T-helper 2 cell treated with Interferon-gamma antibody and Interleukin-4, amounts not matched to agents 100 ng/mL and 5 ng/mL, for 36 hours (primary cell): ENCODE data around the gene LYST. TPM values are rescaled to one million over a fixed set of nuclear protein-coding genes. Genes with fewer than 3 reads are reported as not detected.
"Not testable (repeated sequence)": the region's sequence is repeated elsewhere in the genome, so short reads cannot be mapped to it uniquely, and the experiment has no call there.

Experiments used
- intact Hi-C: fragments of 100-400 bp; cut with micrococcal nuclease; formaldehyde crosslinking; loops from one replicate; pipeline ENCODE4 v1.15.1; 2023
- total RNA-seq: library from RNA; stranded (reverse); gene quantifications from 2 replicates; pipeline ENCODE4 v1.2.3, GENCODE V29; 2022

The LYST gene
- total RNA-seq, 1 donor from 2014 or later: 17.3 TPM

DNA sequence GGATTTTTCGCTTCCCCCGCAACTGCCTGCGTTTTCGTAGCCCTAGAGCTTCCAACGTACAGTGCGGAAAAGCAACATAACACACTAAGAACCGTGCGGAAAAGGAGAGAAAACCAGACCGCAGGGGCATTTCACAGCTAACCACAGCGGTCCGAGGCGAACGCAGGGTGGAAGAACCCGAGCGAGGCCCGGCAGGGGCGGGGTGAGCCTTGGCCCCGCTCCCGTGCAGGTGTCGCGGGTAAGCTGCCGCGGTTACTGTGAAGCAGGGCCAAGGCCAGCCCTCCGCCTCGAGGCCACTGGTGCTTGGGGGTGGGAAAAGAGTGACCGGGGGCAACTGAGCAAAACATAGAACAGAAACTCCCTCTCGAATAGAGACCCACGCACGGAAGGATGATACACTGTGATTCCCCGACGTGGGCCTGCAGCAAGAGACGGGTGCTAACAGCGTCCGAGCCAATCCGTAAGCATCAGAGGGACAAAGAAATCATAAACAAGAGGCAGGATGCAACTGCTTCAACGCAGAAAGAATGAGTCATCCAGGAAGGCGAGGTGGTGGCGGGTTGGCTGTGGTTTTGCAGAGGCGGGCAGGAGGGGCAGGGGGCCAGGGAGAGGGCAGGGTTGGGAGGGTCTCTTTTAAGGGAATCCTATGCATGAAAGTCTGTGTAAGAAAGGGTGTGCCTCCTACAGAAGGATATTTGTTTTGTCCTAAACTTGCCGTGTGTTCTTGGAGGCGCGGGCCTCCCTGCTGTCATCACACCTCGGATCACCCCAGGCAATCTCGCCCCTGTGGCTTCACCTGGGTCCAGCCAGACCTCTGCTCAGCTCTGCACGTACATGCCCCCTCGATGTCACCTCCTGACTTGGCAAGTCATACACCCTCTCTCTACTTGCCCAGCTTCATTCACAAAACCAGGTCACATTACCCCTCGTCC lies 224.4 kb downstream of the LYST start:
- intact Hi-C loops: loop anchor here (1.0 kb wide), 5 partner anchors 10 to 357 kb away; partner anchors contain the start of gene LYST

GRCh38 chr1:235640580-235640979 lies 226.1 kb downstream of the LYST start:
- intact Hi-C loops: no loop called here

- intact Hi-C loops: no loop called here
Observed at GRCh38 chr1:235639226-235640205, 227.2 kb downstream of the LYST start.

GRCh38 chr1:235638612-235639011 lies 228.1 kb downstream of the LYST start:
- intact Hi-C loops: not testable (repeated sequence)

- intact Hi-C loops: no loop called here
Observed at GRCh38 chr1:235637756-235638534, 228.8 kb downstream of the LYST start.

DNA sequence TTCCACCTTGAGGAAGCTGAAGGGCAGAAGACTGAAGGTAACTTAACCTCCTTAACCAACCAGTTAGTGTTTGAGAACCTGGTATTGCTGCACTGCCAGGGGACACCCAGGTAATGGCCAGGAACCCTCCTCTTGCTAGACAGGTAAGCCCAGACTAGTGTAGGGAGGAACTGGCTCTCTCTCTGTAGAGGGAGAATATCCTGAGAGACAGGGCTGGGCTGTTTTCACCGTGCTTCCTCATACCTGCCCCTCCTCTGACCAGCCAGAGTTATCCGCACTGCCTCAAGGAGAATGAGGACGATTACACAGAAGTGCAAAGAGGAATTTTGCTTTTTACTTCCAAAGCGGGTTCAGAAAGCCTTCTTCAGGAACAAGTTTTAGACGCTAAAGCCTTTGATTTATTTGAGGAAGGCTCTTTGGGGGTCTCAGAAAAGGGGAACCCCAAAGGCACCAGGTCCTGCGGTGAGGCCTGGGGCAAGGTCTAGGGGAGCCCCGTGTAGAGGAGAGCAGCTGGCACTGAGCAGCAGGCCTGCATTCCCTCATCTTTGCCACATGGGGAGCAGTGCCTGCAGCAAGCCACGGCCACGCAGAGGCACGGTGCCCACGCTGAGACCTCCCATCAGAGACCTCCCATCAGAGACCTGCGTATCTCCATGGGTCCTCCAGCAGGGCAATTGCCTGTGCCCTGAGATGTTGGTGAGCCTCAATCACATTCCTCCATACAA lies 230.6 kb downstream of the LYST start:
- intact Hi-C loops: no loop called here

DNA sequence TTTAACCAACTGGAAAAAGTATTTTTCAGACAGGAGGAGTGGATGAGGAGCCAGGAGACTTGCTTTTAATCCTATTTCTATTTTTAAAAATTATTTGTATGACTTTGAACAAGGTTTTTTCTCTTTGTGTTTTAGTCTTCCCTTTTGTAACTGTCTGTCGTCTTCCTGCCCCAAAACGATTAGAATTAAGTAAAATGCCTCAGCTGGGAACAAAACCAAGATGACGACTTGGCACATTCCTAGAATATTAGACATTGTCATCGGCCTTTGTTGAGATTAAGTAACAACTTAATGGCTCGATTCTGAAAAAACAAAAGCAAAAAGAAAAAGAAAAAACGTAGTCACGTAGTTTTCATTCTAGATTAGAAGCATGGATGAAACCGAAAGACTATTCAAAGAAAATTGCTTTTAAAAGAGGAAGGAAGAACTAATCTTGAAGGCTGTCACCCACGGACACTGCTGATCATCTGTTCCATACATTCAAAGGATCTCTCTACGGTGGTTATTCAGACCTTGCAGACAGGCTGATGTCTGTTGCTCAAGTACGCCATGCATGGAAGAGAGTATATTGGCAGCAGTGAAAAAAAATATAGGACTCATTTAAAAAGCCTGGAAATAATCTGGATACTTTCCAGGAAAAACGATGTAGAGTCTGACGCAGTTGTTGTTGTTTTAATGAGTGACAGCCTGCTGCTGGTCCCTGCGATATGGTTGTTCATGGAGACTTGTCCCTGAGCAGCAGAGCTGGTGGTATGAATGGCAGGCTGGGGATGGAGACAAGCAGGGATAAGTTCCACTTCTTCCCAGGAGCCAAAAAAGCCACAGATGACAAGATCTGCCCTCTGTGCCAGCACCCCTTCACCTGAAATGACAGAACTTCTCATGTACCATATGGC lies 234.0 kb downstream of the LYST start:
- intact Hi-C loops: loop anchor here (1.0 kb wide), 1 partner anchor 10 kb away; no protein-coding TSS in a partner anchor

DNA sequence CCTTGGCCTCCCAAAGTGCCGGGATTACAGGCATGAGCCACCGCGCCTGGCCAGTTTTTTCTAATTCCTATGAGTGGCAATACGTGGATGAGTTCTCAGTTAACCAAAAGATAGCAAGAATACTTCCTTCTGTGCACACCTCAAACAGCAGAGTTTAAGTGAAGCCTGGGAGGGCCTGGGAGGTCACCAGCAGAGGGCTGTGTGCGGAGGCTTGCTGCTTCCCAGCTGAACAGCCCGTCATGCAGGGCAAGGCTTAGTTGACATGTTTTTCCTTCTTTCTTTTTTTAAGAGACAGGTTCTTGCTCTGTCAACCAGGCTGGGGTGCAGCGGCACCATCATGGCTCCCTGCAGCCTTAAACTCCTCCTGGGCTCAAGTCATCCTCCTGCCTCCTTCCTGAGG lies 234.9 kb downstream of the LYST start:
- intact Hi-C loops: loop anchor here (1.0 kb wide), 1 partner anchor 10 kb away; no protein-coding TSS in a partner anchor

DNA sequence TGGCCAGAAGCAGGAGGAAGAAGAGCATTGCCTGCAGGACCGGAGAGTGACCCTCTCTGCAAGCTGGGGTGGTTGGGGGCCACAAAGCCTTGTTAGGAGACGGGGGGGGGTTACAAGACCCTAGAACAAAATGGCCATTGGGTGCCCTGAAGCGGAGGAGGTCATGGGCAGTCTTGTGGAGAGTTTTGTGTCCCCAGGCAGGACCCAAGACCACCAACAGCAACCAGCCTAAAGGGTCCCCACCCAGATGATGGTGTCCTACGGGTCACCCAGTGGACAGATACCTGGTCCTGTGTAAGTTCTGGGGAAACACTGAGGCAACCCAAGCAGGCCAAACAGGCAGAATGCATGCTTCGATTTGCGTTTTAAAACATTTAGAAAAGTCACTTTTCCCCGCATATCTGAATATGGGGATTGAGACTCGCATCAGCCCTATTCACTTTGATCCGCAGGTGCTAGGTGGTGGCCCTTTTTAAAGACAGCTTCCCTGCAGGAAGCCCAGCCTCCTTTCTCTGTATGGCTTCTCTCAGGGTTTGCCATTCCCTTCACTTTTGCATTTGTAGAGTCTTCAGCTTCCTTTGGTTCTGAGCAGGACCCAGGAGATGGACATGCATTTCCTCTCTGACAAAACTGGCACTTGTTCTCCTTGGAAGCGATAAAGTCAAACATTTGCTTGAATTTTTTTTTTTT lies 238.2 kb downstream of the LYST start:
- intact Hi-C loops: no loop called here

DNA sequence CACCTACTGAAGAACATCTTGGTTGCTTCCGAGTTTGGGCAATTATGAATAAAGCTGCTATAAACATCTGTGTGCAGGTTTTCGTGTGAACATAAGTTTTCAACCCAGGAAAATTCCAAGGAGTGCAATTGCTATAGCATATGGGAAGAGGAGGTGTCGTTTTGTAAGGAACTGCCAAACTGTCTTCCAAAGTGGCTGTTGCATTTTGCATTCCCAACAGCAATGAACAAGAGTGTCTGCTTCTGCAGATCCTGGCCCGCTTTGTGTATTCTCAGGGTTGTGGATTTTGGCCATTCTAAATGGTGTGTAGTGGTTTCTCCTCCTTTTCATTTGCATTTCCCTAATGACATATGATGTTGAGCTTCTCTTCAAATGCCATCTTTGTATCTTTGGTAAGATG lies 240.9 kb downstream of the LYST start:
- intact Hi-C loops: no loop called here

DNA sequence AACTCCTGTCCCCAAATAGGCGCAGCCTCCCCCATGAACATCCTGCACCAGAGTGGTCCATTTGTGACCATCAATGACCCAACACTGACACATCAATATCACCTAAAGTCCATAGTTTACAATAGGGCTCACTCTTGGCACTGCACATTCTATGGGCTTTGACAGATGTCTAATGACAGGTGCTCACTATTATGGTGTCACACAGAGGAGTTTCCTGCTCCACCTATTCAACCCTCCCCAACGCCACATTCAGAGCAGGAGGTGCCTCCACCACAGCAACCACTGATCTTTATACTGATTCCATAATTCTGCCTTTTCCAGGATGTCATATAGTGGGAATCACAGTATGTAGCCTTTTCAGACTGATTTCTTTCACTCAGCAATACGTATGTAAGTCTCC lies 241.4 kb downstream of the LYST start:
- intact Hi-C loops: no loop called here

DNA sequence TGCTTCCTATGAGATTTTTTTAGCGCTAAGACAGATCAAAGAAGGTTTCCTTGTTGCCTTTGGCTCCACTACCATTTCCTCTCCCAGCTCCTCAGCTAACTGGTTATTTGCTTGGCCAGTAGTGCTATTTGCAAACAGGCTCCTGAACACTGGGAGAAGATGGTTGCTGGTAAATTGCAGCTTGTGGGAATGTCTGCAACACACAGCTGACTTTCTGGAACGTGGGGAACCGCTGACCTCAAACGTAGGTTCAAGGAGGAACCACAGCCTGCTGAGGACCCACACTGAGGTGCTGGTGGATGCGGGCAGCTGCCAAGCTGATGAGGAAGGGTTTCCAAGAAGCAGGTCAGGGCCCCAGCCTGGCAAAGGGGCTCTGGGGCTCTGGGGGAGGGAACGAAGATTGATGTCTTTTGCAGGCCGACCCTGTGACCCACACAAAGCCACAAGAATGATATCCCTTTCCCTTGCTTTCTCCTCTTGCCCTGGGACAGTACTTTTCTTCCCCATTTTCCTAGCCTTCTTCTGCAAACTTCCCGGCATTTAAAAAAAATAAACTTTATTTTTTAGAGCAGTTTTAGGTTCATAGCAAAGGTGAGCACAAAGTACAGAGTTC lies 241.9 kb downstream of the LYST start:
- intact Hi-C loops: no loop called here

- intact Hi-C loops: no loop called here
Observed at GRCh38 chr1:235622936-235623779, 243.5 kb downstream of the LYST start.

GRCh38 chr1:235619149-235619548 lies 247.6 kb downstream of the LYST start:
- intact Hi-C loops: not testable (repeated sequence)

DNA sequence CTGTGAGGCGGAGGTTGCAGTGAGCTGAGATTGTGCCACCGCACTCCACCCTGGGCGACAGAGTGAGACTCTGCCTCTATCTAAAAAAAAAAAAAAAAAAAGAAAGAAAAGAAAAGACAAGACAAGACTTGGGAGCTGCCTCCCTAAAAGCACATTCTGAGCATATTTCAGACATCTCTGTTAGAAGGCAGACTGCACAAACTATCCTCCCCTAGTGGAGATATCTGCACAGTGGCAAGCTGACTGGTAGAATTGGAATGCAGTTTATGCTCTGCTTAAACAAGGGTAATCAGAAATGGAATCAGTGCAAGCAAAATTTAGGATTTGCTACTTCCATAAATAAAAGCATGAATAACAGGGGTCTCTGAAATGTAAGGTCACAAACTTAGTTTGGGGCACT lies 248.9 kb downstream of the LYST start:
- intact Hi-C loops: no loop called here

- intact Hi-C loops: no loop called here
Observed at GRCh38 chr1:235617140-235617539, 249.6 kb downstream of the LYST start.

- intact Hi-C loops: no loop called here
Observed at GRCh38 chr1:235614442-235614954, 252.2 kb downstream of the LYST start.
